Astrocyte of the spinal cord (primary cell): ENCODE measurements around the gene APBB1IP.
"Not testable (repeated sequence)": the region's sequence is repeated elsewhere in the genome, so short reads cannot be mapped to it uniquely, and the experiment has no call there.

Experiments
- DNase-seq: peaks from one replicate; pipeline ENCODE4 v3.0.0; 2011; ENCODE audit warnings: low read depth, low spot score
- H3K4me3 ChIP-seq: 2 replicates; pipeline ENCODE4 v1.5.1; 2011; ENCODE audit warnings: low read depth, mild to moderate bottlenecking, low read length, moderate library complexity
- in situ Hi-C: cut with HindIII; loops from 2 replicates; pipeline ENCODE4 v1.10.0; 2017; ENCODE audit warnings: low sequenced_read_pairs
- TF ChIP-seq, protein P1 (sequence below): IDR thresholded peaks from 2 replicates; pipeline ENCODE4 v1.5.1; 2012; ENCODE audit warnings: low read depth, mild to moderate bottlenecking, low read length, inconsistent platforms

Gene APBB1IP

DNA sequence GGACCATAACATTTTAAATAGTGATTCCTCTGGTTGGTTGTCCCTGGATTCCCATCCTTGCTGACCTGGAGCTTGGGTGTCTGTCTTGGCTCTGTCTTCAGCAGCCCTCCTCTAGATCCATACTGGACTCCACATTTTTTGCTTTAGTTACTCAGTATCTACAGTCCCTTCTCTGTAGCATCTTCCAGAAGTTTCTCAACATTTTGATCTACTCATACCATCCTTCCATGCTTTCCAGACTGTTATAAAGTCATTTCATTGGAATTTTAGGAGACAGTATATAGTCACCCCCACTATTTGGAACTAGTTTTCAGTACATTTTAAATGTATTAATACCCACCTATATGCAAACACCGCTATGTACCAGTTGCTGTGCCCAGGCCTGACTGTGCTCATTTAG lies 25.8 kb downstream of the APBB1IP start:
- in situ Hi-C loops: no loop called here
- no peak for DNase-seq
- H3K4me3 ChIP-seq: no peak overlapping the region
- TF ChIP-seq, protein P1, sequence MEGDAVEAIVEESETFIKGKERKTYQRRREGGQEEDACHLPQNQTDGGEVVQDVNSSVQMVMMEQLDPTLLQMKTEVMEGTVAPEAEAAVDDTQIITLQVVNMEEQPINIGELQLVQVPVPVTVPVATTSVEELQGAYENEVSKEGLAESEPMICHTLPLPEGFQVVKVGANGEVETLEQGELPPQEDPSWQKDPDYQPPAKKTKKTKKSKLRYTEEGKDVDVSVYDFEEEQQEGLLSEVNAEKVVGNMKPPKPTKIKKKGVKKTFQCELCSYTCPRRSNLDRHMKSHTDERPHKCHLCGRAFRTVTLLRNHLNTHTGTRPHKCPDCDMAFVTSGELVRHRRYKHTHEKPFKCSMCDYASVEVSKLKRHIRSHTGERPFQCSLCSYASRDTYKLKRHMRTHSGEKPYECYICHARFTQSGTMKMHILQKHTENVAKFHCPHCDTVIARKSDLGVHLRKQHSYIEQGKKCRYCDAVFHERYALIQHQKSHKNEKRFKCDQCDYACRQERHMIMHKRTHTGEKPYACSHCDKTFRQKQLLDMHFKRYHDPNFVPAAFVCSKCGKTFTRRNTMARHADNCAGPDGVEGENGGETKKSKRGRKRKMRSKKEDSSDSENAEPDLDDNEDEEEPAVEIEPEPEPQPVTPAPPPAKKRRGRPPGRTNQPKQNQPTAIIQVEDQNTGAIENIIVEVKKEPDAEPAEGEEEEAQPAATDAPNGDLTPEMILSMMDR: no peak

DNA sequence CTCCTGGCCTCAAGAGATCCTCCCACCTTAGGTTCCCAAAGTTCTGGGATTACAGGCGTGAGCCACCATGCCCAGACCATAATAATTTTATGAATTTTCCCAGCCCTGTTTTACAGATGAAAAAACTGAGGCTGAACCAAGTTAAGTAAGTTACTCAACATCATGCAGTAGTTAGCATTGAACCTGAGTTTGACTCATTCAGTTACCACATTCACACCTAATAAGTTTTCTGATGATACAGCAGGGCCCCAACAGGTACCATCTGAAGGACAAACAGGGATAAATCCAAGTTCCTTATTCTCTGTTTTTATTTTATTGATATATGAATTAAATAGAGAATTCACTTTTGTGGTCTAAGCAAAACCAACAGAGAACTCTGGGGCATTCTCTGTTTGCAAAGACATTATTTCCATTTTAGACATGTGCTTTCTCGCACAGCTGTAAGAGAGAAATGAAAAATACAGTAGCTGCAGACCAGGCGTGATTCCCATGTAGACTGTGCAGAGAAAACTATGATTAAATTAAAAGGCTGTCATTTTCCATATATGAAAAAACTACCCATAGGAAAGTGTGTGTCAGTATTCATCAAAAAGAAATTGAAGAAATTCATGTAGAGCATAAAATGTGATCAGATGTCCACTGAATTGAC lies 26.6 kb downstream of the APBB1IP start:
- H3K4me3 ChIP-seq: no peak overlapping the region
- TF ChIP-seq, protein P1: no peak
- no peak for DNase-seq
- in situ Hi-C loops: no loop called here

DNA sequence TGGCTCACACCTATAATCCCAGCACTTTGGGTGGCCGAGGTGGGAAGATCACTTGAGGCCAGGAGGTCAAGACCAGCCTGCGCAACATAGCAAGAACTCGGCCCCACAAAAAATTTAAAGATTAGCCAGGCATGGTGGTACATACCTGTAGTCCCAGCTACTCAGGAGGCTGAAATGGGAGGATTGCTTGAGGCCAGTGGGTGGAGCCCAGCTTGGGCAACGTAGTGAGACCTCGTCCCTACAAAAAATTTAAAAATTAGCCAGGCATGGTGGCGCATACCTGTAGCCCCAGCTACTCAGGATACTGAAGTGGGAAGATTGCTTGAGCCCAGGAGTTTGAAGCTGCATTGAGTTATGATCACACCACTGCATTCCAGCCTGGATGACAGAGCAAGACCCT lies 28.4 kb downstream of the APBB1IP start:
- DNase-seq, H3K4me3 ChIP-seq, in situ Hi-C loops: not testable (repeated sequence)

DNA sequence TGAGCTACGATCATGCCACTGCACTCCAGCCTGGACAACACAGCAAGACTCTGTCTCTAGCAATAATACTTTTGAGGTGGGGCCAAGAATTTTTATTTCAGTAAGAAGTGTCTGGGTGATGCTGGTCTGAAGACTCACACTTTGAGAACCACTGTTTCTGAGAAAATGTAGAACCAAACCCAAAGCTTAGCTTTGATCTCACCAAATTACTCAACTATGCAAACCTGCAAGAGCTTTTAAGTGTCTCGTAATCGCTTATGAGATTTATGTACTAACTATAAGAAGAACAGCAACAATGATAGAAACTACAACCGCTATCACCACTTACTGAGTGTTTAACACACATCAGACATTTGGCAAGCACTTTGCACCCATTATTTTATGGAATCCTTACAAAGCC lies 29.5 kb downstream of the APBB1IP start:
- TF ChIP-seq, protein P1: no peak
- in situ Hi-C loops: no loop called here
- no peak overlapping the region for H3K4me3 ChIP-seq
- no peak for DNase-seq

DNA sequence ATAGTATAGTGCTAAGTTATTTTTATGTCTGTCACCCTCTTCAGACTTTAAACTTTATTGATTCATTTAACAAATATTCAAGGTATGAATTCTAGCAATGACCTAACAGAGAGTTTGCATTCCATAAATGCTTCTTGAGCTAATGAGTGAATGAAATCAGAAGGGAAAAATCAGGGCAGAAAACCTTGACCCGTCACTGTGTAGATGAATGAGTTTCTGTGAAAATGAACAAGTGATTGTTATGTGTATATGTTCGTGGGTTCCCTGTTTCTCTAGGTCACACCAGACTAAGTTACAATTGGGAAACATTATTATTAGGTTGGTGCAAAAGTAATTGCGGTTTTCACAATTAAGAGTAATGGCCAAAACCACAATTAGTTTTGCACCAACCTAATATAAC lies 30.1 kb downstream of the APBB1IP start:
- in situ Hi-C loops: no loop called here
- no peak overlapping the region for H3K4me3 ChIP-seq
- TF ChIP-seq, protein P1: no peak
- DNase-seq: no peak

DNA sequence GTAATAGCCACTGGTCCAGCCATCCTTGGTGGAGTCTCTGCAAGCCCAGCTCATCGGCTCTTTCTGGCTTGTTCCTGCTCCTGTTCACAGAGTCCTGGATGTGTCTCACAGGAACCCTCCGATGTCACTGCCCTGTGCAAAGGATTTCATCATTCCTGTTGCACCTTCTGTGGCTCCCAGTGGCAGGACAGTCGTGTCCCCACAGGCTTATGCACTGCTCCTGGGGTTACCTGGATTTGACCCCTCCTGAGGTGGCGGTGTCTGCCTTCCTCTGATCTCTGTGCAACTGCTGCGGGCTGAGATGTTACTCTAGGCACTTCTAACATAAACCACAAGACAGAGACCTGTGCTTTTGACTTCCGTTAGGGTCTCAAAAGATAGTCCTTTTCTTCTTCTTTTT lies 30.6 kb downstream of the APBB1IP start:
- H3K4me3 ChIP-seq: no peak overlapping the region
- DNase-seq: no peak
- in situ Hi-C loops: no loop called here

DNA sequence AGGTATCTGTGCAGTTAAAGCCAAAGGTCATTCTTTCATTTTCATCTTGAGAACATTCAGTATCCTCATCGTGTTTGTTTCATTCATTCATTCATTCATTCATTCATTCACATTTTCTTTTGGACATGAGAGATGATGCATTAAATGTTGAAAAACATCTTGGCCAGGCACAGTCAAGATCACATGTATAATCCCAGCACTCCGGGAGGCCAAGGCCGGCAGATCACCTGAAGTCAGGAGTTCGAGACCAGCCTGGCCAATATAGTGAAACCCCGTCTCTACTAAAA lies 34.3 kb downstream of the APBB1IP start:
- TF ChIP-seq, protein P1: no peak
- H3K4me3 ChIP-seq: no peak overlapping the region

More for the DNA sequence above, 30.6 kb downstream of the APBB1IP start:
- TF ChIP-seq, protein P1: no peak

More for the DNA sequence above, 34.3 kb downstream of the APBB1IP start:
- in situ Hi-C loops: no loop called here
- DNase-seq: no peak
